RWPE2 (cell line): ENCODE results near the gene RFC4.

Experiments used
- ATAC-seq: fragments of 200-7000 bp; cut with Tn5 transposase; 3 replicates; pipeline ENCODE4 v1.9.1; 2021; ENCODE audit warnings: low read depth
- DNase-seq: peaks from one replicate; pipeline ENCODE4 v3.0.0-alpha.2; 2020; ENCODE audit warnings: low spot score
- H3K27ac ChIP-seq: fragments of 450-650 bp; 2 replicates; pipeline ENCODE4 v1.5.1; 2017; ENCODE audit warnings: mild to moderate bottlenecking; ENCODE audit not compliant: poor library complexity, severe bottlenecking
- H3K27me3 ChIP-seq: fragments of 250-450 bp; sonication (Bioruptor Pico); 2 replicates; pipeline ENCODE4 v1.5.1; 2021; ENCODE audit warnings: mild to moderate bottlenecking, moderate library complexity; ENCODE audit not compliant: insufficient read depth, poor library complexity, severe bottlenecking
- H3K36me3 ChIP-seq: fragments of 250-450 bp; sonication (Bioruptor Pico); 2 replicates; pipeline ENCODE4 v1.5.1; 2020; ENCODE audit warnings: low read depth, mild to moderate bottlenecking, moderate library complexity
- H3K4me1 ChIP-seq: fragments of 250-450 bp; sonication (Bioruptor Pico); 2 replicates; pipeline ENCODE4 v1.5.1; 2021; ENCODE audit warnings: mild to moderate bottlenecking, moderate library complexity; ENCODE audit not compliant: insufficient read depth, poor library complexity, severe bottlenecking
- H3K4me3 ChIP-seq: fragments of 250-450 bp; sonication (Bioruptor Pico); 2 replicates; pipeline ENCODE4 v1.5.1; 2021; ENCODE audit warnings: mild to moderate bottlenecking, moderate library complexity; ENCODE audit not compliant: severe bottlenecking
- H3K9me3 ChIP-seq: fragments of 250-450 bp; sonication (Bioruptor Pico); 2 replicates; pipeline ENCODE4 v1.5.1; 2021; ENCODE audit warnings: mild to moderate bottlenecking, moderate library complexity; ENCODE audit not compliant: severe bottlenecking
- TF ChIP-seq, protein P1 (sequence below): fragments of 450-650 bp; IDR thresholded peaks from one replicate; pipeline ENCODE4 v1.5.1; 2017; ENCODE audit warnings: mild to moderate bottlenecking, moderate library complexity; ENCODE audit not compliant: poor library complexity, severe bottlenecking

The RFC4 gene

DNA sequence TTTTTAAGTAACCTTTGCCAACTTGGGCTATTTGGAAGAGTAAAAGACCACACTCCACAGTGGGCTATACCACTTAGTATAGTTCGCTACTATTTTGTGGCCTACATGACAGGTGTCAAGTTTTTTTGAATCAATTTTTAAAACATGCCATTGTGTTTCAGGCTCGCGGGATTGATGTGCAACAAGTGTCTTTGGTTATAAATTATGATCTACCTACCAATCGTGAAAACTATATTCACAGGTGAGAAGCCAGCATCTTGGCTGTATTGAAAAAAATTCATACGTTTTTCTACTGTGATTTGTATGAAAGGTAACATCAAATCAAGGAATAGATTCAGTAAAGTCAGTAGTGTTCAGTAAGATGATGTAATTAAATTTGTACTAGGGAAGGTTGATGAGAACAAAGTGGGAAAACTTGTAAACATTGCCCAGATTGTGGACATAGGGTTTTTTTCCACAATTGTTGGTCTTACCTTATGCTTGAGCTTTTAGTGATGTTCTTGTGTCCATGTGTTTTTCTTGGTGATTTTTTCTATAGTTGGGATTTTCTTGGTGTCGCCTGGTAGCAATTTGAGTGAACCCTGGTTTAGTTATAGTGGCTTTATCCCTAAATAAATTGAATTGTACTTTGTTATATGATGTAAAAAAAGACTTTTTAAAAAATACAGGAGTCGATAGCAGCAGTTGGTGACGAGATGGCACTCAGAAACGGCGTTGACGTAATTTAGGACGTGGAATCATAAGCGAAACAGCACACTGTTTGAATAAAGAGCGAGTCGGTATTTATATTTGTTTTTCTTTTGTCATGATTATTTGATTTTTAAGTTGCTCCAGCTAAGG, 18.4 kb downstream of the RFC4 start:
- no peaks in the 10 kb centered on the region for H3K27me3 ChIP-seq
- ATAC-seq, result no peak
- peak overlapping the region; percentile 91 for H3K27ac ChIP-seq
- H3K9me3 ChIP-seq, result no peaks in the 10 kb centered on the region
- no peak for DNase-seq
- peaks cover 14% of the 10 kb centered on the region for H3K4me1 ChIP-seq
- H3K36me3 ChIP-seq, result peaks cover 94% of the 10 kb centered on the region
- TF ChIP-seq, protein P1, sequence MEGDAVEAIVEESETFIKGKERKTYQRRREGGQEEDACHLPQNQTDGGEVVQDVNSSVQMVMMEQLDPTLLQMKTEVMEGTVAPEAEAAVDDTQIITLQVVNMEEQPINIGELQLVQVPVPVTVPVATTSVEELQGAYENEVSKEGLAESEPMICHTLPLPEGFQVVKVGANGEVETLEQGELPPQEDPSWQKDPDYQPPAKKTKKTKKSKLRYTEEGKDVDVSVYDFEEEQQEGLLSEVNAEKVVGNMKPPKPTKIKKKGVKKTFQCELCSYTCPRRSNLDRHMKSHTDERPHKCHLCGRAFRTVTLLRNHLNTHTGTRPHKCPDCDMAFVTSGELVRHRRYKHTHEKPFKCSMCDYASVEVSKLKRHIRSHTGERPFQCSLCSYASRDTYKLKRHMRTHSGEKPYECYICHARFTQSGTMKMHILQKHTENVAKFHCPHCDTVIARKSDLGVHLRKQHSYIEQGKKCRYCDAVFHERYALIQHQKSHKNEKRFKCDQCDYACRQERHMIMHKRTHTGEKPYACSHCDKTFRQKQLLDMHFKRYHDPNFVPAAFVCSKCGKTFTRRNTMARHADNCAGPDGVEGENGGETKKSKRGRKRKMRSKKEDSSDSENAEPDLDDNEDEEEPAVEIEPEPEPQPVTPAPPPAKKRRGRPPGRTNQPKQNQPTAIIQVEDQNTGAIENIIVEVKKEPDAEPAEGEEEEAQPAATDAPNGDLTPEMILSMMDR, result no peak
- H3K4me3 ChIP-seq, result no peak overlapping the region

DNA sequence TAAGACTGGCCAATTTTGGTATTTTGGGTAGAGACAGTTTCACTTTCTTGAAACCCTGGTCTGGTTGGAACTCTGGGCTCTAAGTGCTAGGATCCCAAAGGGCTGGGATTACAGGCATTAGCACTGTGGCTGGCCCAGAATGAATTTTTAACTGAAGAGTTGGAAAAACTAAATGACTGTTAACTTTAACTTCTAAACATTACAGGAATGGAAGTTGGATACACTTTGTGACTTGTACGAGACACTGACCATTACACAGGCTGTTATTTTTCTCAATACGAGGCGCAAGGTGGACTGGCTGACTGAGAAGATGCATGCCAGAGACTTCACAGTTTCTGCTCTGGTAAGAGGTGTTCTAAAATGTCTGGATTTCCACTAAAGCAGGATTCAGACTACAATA, 19.4 kb downstream of the RFC4 start:
- TF ChIP-seq, protein P1, result no peak
- H3K4me1 ChIP-seq, result peaks cover 14% of the 10 kb centered on the region
- H3K27me3 ChIP-seq, result no peaks in the 10 kb centered on the region
- ATAC-seq (no peak), DNase-seq (no peak)
- H3K27ac ChIP-seq, result peak overlapping the region; percentile 91
- H3K9me3 ChIP-seq, result no peaks in the 10 kb centered on the region
- H3K36me3 ChIP-seq, result peaks cover 85% of the 10 kb centered on the region
- H3K4me3 ChIP-seq, result no peak overlapping the region

DNA sequence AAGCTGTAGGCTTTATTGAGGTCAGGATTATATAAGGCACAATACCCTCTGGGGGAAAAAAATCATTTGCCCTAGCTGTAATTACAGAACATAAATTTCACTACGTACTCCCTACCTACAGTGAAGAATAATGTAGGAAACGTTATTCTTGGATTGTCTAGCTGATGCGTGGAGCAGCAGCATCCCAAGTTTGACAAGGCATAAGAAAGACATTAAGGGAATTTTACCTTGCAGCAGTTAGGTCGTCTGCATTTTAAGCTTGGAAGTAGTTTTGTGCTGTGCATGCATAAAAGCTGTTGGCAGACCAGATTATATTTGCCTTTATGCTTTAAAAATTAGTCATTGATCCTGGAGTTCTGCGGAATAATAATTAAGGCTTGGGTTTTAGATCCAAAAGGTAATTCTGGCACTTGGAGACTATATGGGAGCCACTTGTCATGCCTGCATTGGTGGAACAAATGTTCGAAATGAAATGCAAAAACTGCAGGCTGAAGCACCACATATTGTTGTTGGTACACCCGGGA, 20.7 kb downstream of the RFC4 start:
- TF ChIP-seq, protein P1, result no peak
- no peaks in the 10 kb centered on the region for H3K27me3 ChIP-seq
- peaks cover 71% of the 10 kb centered on the region for H3K36me3 ChIP-seq
- peaks cover 14% of the 10 kb centered on the region for H3K4me1 ChIP-seq
- ATAC-seq (no peak), DNase-seq (no peak)
- H3K4me3 ChIP-seq, result peak overlapping the region; percentile 98
- peak overlapping the region; percentile 91 for H3K27ac ChIP-seq
- H3K9me3 ChIP-seq, result no peaks in the 10 kb centered on the region

DNA sequence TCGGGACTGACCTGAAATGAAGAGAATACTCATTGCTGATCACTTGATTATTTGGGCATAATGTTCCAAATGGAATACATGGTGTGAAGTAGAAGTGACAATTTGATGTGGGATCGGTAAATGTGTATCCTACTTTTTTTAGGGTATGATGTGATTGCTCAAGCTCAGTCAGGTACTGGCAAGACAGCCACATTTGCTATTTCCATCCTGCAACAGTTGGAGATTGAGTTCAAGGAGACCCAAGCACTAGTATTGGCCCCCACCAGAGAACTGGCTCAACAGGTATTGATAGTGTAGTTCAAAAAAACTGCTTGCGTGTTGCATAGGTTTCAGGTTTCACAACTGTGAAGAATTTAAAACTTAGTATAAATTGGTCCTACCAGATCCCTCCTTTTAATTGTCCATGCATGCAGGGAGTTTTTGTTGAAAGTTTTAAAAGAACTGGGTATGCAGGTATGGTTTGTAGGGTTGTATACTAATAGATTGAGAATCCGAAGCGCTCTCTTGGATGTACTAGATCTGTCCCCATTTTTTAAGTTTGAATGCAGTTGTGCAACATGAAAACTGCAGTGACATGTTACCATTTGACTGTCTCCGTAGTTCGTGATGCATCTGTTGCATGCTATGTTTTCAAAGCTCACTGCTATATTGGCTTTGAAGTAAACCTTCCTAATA, 21.3 kb downstream of the RFC4 start:
- Histone ChIP-seq H3K9me3 (no peaks in the 10 kb centered on the region), H3K36me3 (peaks cover 65% of the 10 kb centered on the region), H3K4me1 (peaks cover 14% of the 10 kb centered on the region), H3K4me3 (peak overlapping the region; percentile 98), H3K27ac (peak overlapping the region; percentile 91), H3K27me3 (no peaks in the 10 kb centered on the region)
- no peak for ATAC-seq
- no peak for DNase-seq
- TF ChIP-seq, protein P1, result no peak
